Adrenal gland (tissue), 5 donors: Measurements from ENCODE around the gene CYB561.

Experiments
- POLR2A ChIP-seq, 2 donors: fragments of 450-650 bp; IDR thresholded peaks; one replicate each; pipeline ENCODE4 v1.6.1; 2017; ENCODE audit warnings: antibody characterized with exemption in 2 of 2, mild to moderate bottlenecking in 2 of 2, moderate library complexity in 1 of 2
- TF ChIP-seq, protein P1 (sequence below), 6 experiments: fragments of 450-650 bp in 4 of 6; fragments of 200-600 bp in 2 of 6; sonication (generic) in 1 of 6; IDR thresholded peaks; 1 replicate in 5 of 6; 2 replicates in 1 of 6; pipeline versions ENCODE4 v1.5.1 to v1.8.0; 2016 to 2021; ENCODE audit warnings: antibody characterized with exemption in 6 of 6, mild to moderate bottlenecking in 2 of 6, moderate library complexity in 1 of 6
- donor health status: DM: no; HTN: no; CAD: no.

DNA sequence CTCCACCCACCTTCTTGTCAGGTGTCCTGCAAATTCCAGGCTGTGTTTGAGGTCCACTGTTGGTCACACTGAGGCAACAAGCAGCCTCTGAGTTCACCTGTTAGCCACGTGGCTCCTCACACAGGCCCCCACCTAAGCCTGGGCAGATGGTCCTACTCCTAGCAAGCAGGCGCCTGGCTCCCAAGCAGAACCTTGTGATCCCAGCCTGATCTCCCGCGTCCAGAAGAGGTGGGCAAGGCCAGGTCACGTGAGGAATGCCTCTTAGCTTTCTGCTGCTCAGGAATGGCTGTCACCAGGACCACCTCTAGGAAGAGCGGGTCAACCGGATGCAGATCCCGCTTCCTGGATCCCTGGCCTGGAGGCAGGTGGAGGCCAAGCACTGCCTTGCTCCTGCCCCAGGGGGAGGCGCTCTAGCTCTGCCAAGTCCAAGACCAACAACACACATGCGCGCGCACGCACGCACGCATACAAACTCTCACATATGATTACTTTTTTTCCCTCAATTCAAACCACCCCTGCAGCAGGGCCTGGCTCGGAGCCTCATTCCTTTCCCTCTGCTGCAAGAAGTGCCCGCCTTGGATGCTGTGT, 9.5 kb downstream of the CYB561 start:
- TF ChIP-seq, protein P1, sequence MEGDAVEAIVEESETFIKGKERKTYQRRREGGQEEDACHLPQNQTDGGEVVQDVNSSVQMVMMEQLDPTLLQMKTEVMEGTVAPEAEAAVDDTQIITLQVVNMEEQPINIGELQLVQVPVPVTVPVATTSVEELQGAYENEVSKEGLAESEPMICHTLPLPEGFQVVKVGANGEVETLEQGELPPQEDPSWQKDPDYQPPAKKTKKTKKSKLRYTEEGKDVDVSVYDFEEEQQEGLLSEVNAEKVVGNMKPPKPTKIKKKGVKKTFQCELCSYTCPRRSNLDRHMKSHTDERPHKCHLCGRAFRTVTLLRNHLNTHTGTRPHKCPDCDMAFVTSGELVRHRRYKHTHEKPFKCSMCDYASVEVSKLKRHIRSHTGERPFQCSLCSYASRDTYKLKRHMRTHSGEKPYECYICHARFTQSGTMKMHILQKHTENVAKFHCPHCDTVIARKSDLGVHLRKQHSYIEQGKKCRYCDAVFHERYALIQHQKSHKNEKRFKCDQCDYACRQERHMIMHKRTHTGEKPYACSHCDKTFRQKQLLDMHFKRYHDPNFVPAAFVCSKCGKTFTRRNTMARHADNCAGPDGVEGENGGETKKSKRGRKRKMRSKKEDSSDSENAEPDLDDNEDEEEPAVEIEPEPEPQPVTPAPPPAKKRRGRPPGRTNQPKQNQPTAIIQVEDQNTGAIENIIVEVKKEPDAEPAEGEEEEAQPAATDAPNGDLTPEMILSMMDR (IDR thresholded peaks at IDR 0.05), result peak in 2 of 6 experiments; percentile 10 to 15
- TF ChIP-seq POLR2A (IDR thresholded peaks at IDR 0.05), result no peak
